Measurements from ENCODE around the gene KLF11.

KLF11 gene

GRCh38 chr2:10047616-10048500, 4.5 kb downstream of the KLF11 start:
- Histone ChIP-seq H3K4me1 (ENCODE audit: insufficient read depth, low read length) (peaks cover 50% of the 10 kb centered on the region), H3K27me3 (ENCODE audit: control insufficient read depth in 1 of 2, insufficient read depth in 2 of 2, low read length in 2 of 2) (no peaks in the 10 kb centered on the region), H3K27ac (ENCODE audit: low read depth, low read length) (peak overlapping the region; percentile 7), H3K9me3 (ENCODE audit: low read length) (no peaks in the 10 kb centered on the region), H3K9ac (ENCODE audit: low read length) (peak overlapping the region; percentile 33), H3K4me3 (ENCODE audit: low read depth in 1 of 2, low read length in 2 of 2) (no peak overlapping the region), H3K36me3 (ENCODE audit: insufficient read depth, low read length) (peaks cover 44% of the 10 kb centered on the region)

- Histone ChIP-seq H3K27ac (ENCODE audit: low read depth, low read length) (no peak overlapping the region), H3K9ac (ENCODE audit: low read length) (no peak overlapping the region), H3K4me3 (ENCODE audit: low read depth in 1 of 2, low read length in 2 of 2) (no peak overlapping the region), H3K36me3 (ENCODE audit: insufficient read depth, low read length) (peaks cover 52% of the 10 kb centered on the region), H3K4me1 (ENCODE audit: insufficient read depth, low read length) (peaks cover 58% of the 10 kb centered on the region), H3K27me3 (ENCODE audit: control insufficient read depth in 1 of 2, insufficient read depth in 2 of 2, low read length in 2 of 2) (no peaks in the 10 kb centered on the region), H3K9me3 (ENCODE audit: low read length) (no peaks in the 10 kb centered on the region)
Observed at GRCh38 chr2:10048501-10049171, 5.3 kb downstream of the KLF11 start.

GRCh38 chr2:10052216-10052615, 8.9 kb downstream of the KLF11 start:
- no peaks in the 10 kb centered on the region for H3K27me3 ChIP-seq (ENCODE audit: control insufficient read depth in 1 of 2, insufficient read depth in 2 of 2, low read length in 2 of 2)
- H3K4me3 ChIP-seq (ENCODE audit: low read depth in 1 of 2, low read length in 2 of 2): no peak overlapping the region
- H3K4me1 ChIP-seq (ENCODE audit: insufficient read depth, low read length): peaks cover 42% of the 10 kb centered on the region
- peaks cover 65% of the 10 kb centered on the region for H3K36me3 ChIP-seq (ENCODE audit: insufficient read depth, low read length)
- H3K27ac ChIP-seq (ENCODE audit: low read depth, low read length): no peak overlapping the region
- H3K9ac ChIP-seq (ENCODE audit: low read length): no peak overlapping the region
- H3K9me3 ChIP-seq (ENCODE audit: low read length): no peaks in the 10 kb centered on the region

GRCh38 chr2:10053351-10053750, 10.0 kb downstream of the KLF11 start:
- Histone ChIP-seq H3K27me3 (ENCODE audit: control insufficient read depth in 1 of 2, insufficient read depth in 2 of 2, low read length in 2 of 2) (no peaks in the 10 kb centered on the region), H3K36me3 (ENCODE audit: insufficient read depth, low read length) (peaks cover 54% of the 10 kb centered on the region), H3K27ac (ENCODE audit: low read depth, low read length) (no peak overlapping the region), H3K4me3 (ENCODE audit: low read depth in 1 of 2, low read length in 2 of 2) (no peak overlapping the region), H3K4me1 (ENCODE audit: insufficient read depth, low read length) (peaks cover 31% of the 10 kb centered on the region), H3K9me3 (ENCODE audit: low read length) (no peaks in the 10 kb centered on the region), H3K9ac (ENCODE audit: low read length) (no peak overlapping the region)

- H3K4me1 ChIP-seq (ENCODE audit: insufficient read depth, low read length): peaks cover 22% of the 10 kb centered on the region
- no peaks in the 10 kb centered on the region for H3K9me3 ChIP-seq (ENCODE audit: low read length)
- H3K9ac ChIP-seq (ENCODE audit: low read length): no peak overlapping the region
- H3K27ac ChIP-seq (ENCODE audit: low read depth, low read length): no peak overlapping the region
- peaks cover 44% of the 10 kb centered on the region for H3K36me3 ChIP-seq (ENCODE audit: insufficient read depth, low read length)
- H3K4me3 ChIP-seq (ENCODE audit: low read depth in 1 of 2, low read length in 2 of 2): no peak overlapping the region
- no peaks in the 10 kb centered on the region for H3K27me3 ChIP-seq (ENCODE audit: control insufficient read depth in 1 of 2, insufficient read depth in 2 of 2, low read length in 2 of 2)
Observed at GRCh38 chr2:10054424-10054823, 11.1 kb downstream of the KLF11 start.

GRCh38 chr2:10054976-10055375, 11.6 kb downstream of the KLF11 start:
- peaks cover 18% of the 10 kb centered on the region for H3K4me1 ChIP-seq (ENCODE audit: insufficient read depth, low read length)
- no peak overlapping the region for H3K4me3 ChIP-seq (ENCODE audit: low read depth in 1 of 2, low read length in 2 of 2)
- no peaks in the 10 kb centered on the region for H3K9me3 ChIP-seq (ENCODE audit: low read length)
- H3K27me3 ChIP-seq (ENCODE audit: control insufficient read depth in 1 of 2, insufficient read depth in 2 of 2, low read length in 2 of 2): no peaks in the 10 kb centered on the region
- no peak overlapping the region for H3K9ac ChIP-seq (ENCODE audit: low read length)
- no peak overlapping the region for H3K27ac ChIP-seq (ENCODE audit: low read depth, low read length)
- peaks cover 39% of the 10 kb centered on the region for H3K36me3 ChIP-seq (ENCODE audit: insufficient read depth, low read length)

- no peak overlapping the region for H3K9ac ChIP-seq (ENCODE audit: low read length)
Observed at GRCh38 chr2:10056439-10056838, 13.1 kb downstream of the KLF11 start.

GRCh38 chr2:10057231-10058107, 14.1 kb downstream of the KLF11 start:
- Histone ChIP-seq H3K9ac (ENCODE audit: low read length) (no peak overlapping the region), H3K4me1 (ENCODE audit: insufficient read depth, low read length) (peaks cover 18% of the 10 kb centered on the region), H3K9me3 (ENCODE audit: low read length) (no peaks in the 10 kb centered on the region), H3K27ac (ENCODE audit: low read depth, low read length) (no peak overlapping the region), H3K27me3 (ENCODE audit: control insufficient read depth in 1 of 2, insufficient read depth in 2 of 2, low read length in 2 of 2) (no peaks in the 10 kb centered on the region), H3K36me3 (ENCODE audit: insufficient read depth, low read length) (peaks cover 32% of the 10 kb centered on the region), H3K4me3 (ENCODE audit: low read depth in 1 of 2, low read length in 2 of 2) (peak overlapping the region in 1 of 2 donors; percentile 9)

More at GRCh38 chr2:10056439-10056838, 13.1 kb downstream of the KLF11 start:
- no peak overlapping the region for H3K4me3 ChIP-seq (ENCODE audit: low read depth in 1 of 2, low read length in 2 of 2)
- H3K27me3 ChIP-seq (ENCODE audit: control insufficient read depth in 1 of 2, insufficient read depth in 2 of 2, low read length in 2 of 2): no peaks in the 10 kb centered on the region
- peaks cover 39% of the 10 kb centered on the region for H3K36me3 ChIP-seq (ENCODE audit: insufficient read depth, low read length)
- no peak overlapping the region for H3K27ac ChIP-seq (ENCODE audit: low read depth, low read length)
- H3K9me3 ChIP-seq (ENCODE audit: low read length): no peaks in the 10 kb centered on the region
- peaks cover 18% of the 10 kb centered on the region for H3K4me1 ChIP-seq (ENCODE audit: insufficient read depth, low read length)

- H3K9ac ChIP-seq (ENCODE audit: low read length): no peak overlapping the region
- no peak overlapping the region for H3K4me3 ChIP-seq (ENCODE audit: low read depth in 1 of 2, low read length in 2 of 2)
- no peak overlapping the region for H3K27ac ChIP-seq (ENCODE audit: low read depth, low read length)
- H3K4me1 ChIP-seq (ENCODE audit: insufficient read depth, low read length): peaks cover 11% of the 10 kb centered on the region
- H3K27me3 ChIP-seq (ENCODE audit: control insufficient read depth in 1 of 2, insufficient read depth in 2 of 2, low read length in 2 of 2): no peaks in the 10 kb centered on the region
- no peaks in the 10 kb centered on the region for H3K9me3 ChIP-seq (ENCODE audit: low read length)
- H3K36me3 ChIP-seq (ENCODE audit: insufficient read depth, low read length): peaks cover 22% of the 10 kb centered on the region
Observed at GRCh38 chr2:10058251-10059015, 15.1 kb downstream of the KLF11 start.

- peaks cover 17% of the 10 kb centered on the region for H3K36me3 ChIP-seq (ENCODE audit: insufficient read depth, low read length)
- H3K9ac ChIP-seq (ENCODE audit: low read length): no peak overlapping the region
- peaks cover 5% of the 10 kb centered on the region for H3K4me1 ChIP-seq (ENCODE audit: insufficient read depth, low read length)
- H3K27ac ChIP-seq (ENCODE audit: low read depth, low read length): no peak overlapping the region
- no peaks in the 10 kb centered on the region for H3K9me3 ChIP-seq (ENCODE audit: low read length)
- H3K27me3 ChIP-seq (ENCODE audit: control insufficient read depth in 1 of 2, insufficient read depth in 2 of 2, low read length in 2 of 2): no peaks in the 10 kb centered on the region
- H3K4me3 ChIP-seq (ENCODE audit: low read depth in 1 of 2, low read length in 2 of 2): no peak overlapping the region
Observed at GRCh38 chr2:10059016-10059351, 15.6 kb downstream of the KLF11 start.
